Activated T-cell treated with anti-CD3 and anti-CD28 coated beads for 4 hours (primary cell): ENCODE measurements around the gene API5.

Source experiments
- DNase-seq: peaks from one replicate; pipeline ENCODE4 v3.0.0-alpha.2; 2020

Gene API5

GRCh38 chr11:43360361-43361032, 48.7 kb downstream of the API5 start:
- no peak for DNase-seq

GRCh38 chr11:43366677-43367076, 54.9 kb downstream of the API5 start:
- DNase-seq, result no peak

GRCh38 chr11:43367382-43368178, 55.8 kb downstream of the API5 start:
- no peak for DNase-seq

- DNase-seq, result no peak
These were observed 64.3 kb downstream of the API5 start for GRCh38 chr11:43376065-43376464.

- DNase-seq, result no peak
These were observed 64.8 kb downstream of the API5 start for GRCh38 chr11:43376594-43376993.

- no peak for DNase-seq
These were observed 65.6 kb downstream of the API5 start for GRCh38 chr11:43377389-43377788.

GRCh38 chr11:43378897-43379296, 67.1 kb downstream of the API5 start:
- DNase-seq, result no peak

GRCh38 chr11:43381802-43382201, 70.0 kb downstream of the API5 start:
- no peak for DNase-seq

GRCh38 chr11:43382614-43383013, 70.8 kb downstream of the API5 start:
- no peak for DNase-seq

- DNase-seq, result no peak
These were observed 72.6 kb downstream of the API5 start for GRCh38 chr11:43384393-43384792.

- DNase-seq, result no peak
These were observed 80.9 kb downstream of the API5 start for GRCh38 chr11:43392713-43393112.

GRCh38 chr11:43393765-43394355, 82.1 kb downstream of the API5 start:
- no peak for DNase-seq
